GM19455 (cell line): ENCODE results near the gene SLC41A2.
"Not testable (repeated sequence)": the region's sequence is repeated elsewhere in the genome, so short reads cannot be mapped to it uniquely, and the experiment has no call there.

Experiments used
- ATAC-seq: cut with Tn5 transposase; IDR thresholded peaks from one replicate; pipeline ENCODE4 v1.9.1; 2021; ENCODE audit not compliant: unreplicated experiment

SLC41A2 gene

DNA sequence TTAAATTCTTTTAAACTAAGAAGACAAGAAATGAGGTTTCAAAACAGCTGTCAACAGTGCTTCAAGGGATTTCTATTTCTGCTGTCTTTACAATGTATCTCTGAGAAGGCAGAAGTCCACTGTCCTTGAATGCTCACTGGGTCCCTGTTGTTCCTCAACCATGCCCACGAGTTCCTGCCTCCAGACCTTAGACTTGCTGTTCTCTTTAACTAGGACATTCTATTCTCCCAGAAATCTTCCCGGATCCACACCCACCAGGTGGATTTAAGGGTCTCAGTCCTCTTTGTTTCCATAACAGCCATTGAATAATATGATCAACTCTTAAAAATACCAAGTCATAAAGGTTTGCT, 6.7 kb upstream of the SLC41A2 start:
- ATAC-seq: no peak

DNA sequence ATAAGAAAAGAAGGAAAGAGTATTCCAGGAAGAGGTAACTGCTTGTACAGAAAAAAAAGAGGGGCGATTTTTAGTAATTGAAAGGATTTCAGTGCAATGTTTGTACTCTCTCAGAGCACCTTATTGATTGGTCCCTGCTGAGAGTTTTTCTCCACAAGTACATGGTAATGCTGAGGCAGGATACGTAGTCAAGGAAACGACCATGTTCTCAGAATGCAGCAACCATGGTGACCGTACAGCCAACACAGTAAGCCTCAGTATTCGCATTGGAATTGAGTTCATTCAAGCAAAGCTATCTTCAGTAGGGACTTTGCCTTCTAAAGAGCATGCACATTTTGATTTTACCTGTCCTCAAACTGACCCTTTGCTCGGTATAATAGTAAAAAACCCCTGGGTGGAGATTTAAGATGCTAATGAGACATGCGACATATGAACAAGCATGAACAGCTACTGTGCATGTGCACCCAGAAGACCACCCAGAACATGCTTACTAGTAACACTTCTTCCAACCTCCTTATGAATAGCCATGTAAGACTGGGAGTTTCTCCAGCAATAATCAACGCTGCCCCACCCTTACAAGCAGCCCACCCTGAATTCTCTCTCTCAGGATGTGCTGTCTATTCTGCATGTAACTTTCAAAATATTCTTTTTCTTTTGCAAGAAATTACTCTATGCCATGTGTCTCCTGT, 6.2 kb upstream of the SLC41A2 start:
- no peak for ATAC-seq

DNA sequence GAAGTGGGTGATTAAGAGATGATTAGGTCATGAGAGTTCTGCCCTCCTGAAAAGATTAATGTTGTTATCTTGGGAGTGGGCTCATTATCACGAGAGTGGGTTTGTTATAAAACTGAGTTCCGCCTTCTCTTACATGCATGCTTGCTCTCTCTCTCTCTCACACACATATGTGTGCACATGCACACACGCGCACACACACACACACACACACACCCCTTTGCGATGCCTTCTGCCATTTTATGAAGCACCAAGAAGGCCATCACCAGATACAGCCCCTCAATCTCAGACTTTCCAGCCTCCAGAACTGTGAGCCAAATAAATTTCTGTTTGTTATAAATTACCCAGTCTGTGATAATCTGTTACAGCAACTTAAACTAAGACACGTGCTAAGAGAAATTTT, 5.7 kb upstream of the SLC41A2 start:
- ATAC-seq: no peak

DNA sequence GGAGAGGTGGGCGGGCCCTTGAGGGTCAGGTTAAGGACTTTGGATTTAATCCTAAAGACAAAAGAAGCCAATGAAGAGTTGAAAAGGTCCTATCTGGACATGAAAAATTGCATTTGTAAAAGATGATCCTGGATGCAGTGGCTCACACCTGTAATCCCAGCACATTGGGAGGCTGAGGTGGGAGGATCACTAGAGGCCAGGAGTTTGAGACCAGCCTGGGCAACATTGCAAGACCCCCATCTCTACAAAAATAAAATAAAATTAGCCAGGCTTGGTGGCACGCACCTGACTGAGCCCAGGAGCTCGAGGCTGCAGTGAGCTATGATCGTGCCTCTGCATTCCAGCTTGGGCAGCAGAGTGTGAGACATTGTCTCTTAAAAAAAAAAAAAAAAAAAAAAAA, 2.4 kb upstream of the SLC41A2 start:
- ATAC-seq: no peak

DNA sequence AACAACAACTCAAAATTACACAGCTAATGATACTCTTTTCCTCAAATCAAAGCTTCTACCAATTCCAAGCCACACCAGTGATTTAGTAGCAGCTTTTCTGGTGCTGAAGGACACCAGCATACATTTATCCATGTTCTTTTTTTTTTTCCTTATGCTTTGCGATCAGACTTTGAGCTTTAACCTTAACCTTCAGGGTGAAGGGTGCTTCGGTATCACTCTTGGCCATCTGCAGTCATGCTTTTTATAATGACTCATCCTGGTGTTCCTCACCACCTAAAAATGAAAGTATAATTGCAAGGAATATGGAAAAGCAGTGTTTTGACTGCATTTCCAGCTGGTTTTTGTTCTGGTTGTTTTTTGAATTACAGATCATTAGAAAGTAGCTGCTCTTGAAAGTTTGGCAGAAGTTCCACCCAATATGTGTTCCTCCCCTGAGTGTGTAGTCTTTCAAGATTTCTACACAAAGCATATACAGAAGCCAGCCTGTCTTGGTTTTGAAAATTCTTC, 1.3 kb upstream of the SLC41A2 start:
- ATAC-seq: no peak

DNA sequence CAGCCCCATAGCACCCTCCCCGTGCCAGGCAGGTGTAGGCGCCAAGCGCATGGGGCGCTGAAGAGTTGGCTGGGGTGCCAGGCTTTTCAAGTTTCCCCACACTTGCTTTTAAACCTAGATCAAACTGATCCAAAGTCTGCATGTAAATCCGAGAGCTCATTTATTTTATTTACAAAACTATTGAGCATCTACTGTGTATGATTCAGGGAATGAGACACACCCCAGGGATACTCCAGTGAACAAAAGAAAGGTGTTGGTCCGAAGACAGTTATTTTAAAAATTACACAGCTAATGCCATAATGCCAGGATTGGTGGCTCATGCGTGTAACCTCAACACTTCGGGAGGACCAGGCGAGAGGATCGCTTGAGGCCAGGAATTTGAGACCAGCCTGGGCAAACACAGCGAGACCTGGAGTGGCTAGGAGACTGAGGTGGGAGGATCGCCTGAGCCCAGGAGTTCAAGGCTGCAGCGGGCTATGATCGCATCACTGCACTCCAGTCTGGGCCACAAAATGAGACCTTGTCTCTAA, 780 bp upstream of the SLC41A2 start:
- no peak for ATAC-seq

DNA sequence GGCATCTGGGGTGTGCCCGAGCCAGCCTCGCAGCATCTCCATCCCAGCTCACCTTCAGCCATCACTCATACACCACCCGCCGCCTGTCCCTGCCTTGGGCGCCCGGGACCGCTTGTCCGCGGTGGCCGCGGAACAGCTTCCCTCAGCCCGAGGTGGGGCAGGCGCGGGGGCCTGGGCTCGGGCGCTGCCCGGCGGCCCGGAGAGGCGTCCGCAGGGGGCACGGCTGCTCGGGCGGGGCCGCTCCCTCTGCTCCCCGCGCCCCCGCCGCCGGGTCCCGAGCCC, 430 bp downstream of the SLC41A2 start:
- ATAC-seq: peak; percentile 36

DNA sequence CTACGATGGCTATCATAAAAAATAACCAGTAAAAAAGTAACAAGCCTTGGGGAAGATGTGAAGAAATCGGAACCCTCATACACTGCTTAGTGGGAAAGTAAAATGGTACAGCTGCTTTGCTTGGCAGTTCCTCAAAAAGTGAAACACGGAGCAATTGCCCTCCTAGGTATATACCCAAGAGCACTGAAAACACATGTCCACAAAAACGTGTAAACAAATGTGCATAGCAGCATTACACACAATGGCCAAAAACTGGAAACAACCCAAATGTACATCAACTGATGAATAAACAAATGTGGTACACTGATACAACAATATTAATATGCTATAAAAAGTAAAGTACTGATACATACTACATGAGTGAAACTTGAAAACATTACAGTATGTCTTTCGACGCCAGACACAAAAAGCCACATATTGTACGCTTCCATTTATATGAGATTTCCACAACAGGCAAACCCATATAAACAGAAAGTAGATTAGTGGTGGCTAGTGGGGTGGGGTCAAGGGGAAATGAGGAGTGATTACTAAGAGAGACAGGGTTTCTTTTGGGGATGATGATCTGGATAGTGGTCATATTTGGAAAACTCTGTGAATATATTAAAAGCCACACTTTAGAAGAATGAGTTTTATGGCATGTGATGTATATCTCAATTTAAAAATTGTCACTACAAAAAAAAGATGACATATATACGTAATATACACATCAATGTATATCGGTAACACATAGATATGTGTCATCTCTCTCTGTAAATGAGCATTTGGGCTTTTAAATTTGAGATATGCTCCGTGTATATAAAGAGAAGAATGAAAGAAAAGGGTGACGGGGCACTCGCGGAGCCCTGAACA, 996 bp downstream of the SLC41A2 start:
- ATAC-seq: no peak

DNA sequence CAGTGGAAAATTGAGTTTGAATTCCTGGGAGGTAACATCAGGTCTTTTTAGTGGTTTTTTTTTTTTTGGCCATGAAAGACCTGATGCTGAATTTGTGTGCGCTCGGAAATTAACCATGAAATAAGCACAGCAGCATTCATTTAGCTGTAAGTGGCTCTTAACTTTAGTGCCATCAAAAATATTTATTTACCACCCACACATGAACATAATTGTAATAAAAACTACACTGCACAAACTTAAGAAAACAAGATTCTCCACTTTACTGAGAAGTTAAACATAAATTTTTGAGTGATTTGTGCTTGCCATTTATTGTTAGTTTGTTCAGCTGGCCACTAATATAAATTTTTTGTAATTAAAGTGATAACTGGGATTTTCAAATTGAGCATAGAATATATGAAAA, 2.4 kb downstream of the SLC41A2 start:
- no peak for ATAC-seq

DNA sequence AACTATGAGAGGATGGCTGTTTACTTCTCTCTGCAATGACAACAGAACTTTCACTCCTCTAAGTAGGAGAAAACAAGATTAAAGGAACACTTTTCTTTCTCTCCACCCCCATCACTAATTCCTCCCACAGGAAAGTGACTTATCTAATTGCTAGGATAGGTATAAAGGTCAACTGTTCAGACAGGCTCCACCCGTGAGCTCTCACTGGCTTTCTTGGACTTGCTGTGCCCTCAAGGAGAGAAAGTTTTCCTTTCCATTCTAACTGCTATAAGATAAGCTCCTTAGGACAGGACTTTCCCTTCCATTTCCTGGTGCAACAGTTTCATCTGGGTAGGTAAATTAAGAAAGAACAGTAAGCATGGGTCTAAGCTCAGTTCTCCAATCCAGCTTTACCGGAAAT, 4.8 kb downstream of the SLC41A2 start:
- no peak for ATAC-seq

DNA sequence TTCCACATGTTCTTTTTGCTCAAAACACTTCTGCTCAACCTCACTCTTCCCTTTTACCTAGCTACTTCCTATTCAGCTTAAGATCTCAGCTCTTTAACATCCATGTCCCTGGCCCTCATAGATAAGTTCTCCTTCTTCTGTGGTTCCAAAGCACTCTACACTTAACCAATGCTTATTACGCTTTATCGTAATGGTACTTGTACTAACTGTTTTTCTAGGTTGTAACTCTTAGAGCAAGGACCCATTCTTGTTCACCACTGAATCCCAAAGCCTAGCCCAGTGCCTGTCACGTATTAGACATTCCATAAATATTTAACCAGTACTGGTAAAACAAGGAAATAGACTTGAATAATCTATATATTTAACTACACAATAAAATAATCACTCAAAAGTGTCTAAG, 5.3 kb downstream of the SLC41A2 start:
- ATAC-seq: no peak

DNA sequence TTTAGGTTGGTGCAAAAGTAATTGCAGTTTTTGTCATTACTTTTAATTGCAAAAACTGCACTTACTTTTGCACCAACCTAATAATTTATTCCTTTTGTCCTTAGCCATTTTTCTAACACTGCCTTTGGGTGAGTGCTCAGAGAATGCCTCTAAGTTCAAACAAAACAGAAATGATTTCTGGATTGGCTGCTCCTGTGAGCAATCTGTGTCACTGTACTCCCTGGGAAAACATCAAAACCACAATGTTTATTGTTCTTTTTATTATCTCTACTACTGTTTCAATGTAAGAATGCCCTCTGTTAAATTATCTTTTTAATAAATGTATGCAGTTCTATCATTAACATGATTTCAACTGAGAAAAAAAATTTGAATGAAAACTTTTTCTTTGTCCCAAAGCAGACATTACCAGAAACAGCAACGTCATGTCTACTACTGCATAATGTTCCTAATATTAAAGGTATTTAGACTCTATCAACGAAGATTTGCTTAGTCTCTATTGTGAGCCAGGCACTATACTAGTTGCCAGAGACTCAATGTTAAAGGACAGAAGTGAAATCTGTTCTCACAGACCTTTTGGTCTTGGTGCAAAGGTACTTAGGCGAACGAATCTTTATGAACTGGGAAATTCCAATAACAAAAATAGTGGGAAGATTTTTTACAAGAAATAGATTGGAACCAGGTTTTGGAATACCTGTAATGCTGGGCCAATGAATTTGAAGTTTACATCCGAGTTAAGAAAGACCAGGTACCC, 6.2 kb downstream of the SLC41A2 start:
- no peak for ATAC-seq

DNA sequence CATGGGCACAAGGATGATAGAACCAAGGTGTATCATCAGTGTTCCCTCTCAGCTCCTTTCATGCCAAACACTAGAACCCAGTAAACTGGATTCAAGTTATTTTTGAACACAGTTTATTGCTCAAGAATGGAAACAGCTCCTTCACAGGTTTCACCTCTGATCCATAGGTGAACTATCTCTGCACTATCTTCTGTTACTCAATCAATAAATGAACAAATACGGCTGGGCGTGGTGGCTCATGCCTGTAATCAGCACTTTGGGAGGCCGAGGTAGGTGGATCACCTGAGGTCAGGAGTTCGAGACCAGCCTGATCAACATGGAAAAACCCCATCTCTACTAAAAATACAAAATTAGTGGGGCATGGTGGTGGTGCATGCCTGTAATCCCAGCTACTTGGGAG, 9.4 kb downstream of the SLC41A2 start:
- ATAC-seq: not testable (repeated sequence)

DNA sequence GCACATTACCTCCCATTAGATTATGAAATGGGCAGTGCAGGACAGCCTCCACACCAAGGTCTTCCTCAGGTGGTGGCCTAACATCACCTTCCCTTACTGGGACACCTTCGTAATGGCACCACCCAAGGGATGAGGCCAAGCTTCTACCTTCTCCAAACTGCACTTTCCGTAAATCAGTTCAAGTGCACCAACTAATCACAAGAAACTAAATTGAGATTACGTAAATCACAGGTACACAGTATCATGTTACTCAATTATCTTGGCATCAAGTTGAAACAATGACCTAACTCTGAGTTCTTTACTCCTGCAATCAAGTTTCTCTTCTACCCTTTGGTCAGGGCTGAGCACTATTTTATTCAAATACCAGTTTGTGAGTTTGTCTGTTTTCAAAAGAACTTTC, 13.8 kb downstream of the SLC41A2 start:
- ATAC-seq: no peak

DNA sequence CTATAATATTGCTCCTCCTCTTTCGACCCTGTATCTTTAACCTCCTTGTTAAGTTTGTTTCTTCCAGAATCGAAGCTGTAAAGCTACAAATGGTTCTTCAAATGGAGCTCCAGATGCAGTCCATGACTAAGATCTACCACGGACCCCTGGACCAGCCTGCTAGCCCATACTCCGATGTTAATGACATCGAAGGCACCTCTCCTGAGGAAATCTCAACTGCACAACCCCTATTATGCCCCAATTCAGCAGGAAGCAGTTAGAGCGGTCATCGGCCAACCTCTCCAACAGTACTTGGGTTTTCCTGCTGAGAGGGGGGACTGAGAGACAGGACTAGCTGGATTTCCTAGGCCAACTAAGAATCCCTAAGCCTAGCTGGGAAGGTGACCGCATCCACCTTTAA, 14.7 kb downstream of the SLC41A2 start:
- not testable (repeated sequence) for ATAC-seq

DNA sequence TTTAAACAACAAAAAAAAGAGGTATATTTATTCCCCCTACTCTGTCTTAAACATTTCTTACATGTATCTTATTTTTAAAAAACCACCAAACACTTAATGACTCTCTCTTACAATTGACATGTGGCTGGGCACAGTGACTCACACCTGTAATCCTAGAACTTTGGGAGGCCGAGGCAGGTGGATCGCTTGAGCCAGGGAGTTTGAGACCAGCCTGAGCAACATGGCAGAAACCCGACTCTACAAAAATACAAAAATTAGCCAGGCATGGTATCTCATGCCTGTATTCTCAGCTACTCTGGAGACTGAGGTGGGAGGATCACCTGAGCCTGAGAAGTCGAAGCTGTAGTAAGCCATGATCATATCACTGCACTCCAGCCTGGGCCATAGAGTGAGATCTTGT, 16.0 kb downstream of the SLC41A2 start:
- ATAC-seq: no peak

DNA sequence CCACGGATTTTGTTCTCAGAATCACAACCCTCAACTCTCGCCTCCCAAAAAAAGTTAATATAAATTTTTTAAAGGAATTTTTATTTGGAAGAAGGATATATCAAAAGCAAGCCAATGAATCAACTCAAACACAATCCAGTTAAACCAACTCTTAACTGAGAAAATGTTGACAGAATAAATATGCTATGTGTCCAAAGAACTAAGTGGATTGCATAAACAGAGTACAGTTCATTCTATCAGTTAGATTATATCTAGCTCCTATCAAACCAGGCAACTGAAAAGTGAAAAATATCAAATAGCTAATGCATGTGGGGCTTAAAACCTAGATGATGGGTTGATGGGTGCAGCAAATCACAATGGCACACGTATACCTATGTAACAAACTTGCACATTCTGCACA, 16.6 kb downstream of the SLC41A2 start:
- no peak for ATAC-seq

DNA sequence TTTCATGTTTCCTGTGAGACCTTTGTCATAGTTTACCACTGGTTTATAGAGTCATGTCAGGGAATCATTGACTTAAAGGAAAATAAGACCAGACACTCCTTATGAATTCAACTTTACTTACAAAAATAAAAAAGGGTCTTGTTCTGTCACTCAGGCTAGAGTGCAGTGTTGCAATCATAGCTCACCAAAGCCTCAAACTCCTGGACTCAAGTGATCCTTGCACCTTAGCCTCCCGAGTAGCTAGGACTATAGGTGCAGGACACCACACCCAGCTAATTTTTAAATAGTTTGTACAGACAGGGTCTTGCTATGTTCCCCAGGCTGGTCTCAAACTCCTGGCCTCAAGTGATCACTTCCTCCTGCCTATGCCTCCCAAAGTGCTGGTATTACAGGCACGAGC, 19.0 kb downstream of the SLC41A2 start:
- no peak for ATAC-seq

DNA sequence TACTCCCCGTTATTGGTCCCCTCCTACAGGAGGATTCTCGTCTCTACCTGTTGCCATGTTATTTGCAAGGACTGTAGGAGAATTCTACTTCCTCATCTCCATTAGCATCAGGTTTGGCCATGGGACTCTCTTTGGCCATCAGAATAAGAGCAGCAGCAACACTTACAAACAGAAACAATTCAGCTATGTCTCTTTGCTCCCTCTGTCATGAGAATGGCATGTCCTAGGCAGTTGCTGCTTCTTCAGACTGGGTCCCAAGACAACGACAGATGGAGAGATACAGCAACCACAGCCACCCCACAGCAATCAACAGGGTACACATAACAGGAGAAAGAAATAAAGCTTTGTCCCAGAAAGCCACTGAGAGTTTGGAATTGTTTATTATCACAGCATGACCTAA, 19.7 kb downstream of the SLC41A2 start:
- ATAC-seq: no peak

DNA sequence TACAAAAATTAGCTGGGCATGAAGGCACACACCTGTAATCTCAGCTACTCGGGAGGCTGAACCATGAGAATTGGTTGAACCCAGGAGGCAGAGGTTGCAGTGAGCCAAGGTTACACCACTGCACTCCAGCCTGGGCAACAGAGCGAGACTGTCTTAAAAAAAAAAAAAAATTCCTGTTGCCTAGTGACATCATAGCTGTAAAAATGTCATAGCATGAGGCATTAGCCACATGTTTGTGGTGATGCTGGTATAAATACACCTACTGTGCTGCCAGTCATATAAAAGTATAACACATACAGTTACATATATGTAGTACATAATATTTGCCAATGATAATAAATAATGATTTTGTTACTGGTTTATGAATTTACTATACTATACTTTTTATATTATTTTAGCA, 22.2 kb downstream of the SLC41A2 start:
- no peak for ATAC-seq

DNA sequence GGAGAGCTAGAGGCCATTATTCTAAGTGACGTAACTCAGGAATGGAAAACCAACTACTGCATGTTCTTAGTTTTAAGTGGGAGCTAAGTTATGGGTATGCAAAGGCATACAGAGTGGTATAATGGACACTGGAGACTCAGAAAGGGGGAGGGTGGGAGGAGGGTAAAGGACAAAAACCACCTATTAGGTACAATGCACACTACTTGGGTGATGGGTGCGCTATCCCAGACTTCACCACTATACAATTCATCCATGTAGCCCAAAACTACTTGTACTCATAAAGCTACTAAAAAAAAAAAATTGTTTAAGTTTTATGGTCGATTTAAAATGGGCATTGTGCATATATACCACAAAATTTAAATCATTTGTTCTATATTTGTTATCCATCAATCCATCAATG, 24.3 kb downstream of the SLC41A2 start:
- no peak for ATAC-seq

DNA sequence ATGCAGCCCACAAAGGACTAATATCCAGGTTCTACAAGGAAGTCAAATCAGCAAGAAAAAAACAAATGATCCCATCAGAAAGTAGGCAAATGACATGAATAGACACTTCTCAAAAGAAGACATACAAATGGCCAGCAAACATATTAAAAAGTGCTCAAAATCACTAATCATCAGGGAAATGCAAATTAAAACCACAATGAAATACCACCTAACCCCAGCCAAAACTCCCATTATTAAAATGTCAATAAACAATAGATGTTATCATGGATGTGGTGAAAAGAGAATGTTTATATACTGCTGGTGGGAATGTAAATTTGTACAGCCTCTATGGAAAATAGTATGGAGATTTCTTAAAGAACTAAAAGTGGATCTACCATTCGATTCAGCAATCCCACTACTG, 25.0 kb downstream of the SLC41A2 start:
- ATAC-seq: no peak
